Measurements from ENCODE around the gene TMEM145.
A peak's percentile ranks its signal among the peaks of the same experiment; 100 is the strongest.

The TMEM145 gene

DNA sequence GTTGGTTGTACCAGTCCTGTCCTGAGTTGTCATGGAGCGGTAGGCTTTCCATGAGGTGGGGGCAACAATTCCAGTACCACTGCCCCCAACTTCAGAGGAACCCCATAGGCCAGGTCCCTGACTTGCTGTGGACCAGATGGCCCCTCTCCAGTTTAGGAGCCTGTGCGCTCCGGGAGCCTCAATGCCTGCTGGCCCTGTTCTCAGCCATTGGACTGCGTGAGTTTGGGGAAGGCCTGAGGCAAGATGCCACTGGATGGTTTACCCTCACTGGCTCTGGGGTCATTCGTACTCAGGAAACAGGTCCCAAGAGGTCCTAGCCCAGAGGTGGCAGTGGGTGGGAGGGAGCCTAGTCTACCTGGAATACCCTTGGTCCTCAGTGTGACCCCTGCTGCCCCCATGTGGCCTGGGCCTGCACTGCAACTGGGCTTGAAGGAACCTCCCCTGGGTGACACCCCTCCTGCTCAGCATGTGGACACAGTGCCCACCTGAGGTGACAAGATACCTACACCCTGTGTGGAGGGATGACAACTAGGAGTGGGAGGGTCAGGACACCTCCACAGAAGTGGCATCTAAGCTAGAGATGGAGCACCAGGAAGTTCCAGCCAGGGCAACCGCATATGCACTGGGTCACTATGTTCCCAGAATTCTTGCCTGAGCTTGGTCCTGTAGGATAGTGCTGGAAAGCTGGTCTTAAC, 17.1 kb upstream of the TMEM145 start:
- no peak overlapping the region for H3K4me3 ChIP-seq (ENCODE audit: low read depth, low read length)
- in situ Hi-C loops (cut with HindIII; ENCODE audit: low sequenced_read_pairs) = no loop called here
- TF ChIP-seq, protein P1, sequence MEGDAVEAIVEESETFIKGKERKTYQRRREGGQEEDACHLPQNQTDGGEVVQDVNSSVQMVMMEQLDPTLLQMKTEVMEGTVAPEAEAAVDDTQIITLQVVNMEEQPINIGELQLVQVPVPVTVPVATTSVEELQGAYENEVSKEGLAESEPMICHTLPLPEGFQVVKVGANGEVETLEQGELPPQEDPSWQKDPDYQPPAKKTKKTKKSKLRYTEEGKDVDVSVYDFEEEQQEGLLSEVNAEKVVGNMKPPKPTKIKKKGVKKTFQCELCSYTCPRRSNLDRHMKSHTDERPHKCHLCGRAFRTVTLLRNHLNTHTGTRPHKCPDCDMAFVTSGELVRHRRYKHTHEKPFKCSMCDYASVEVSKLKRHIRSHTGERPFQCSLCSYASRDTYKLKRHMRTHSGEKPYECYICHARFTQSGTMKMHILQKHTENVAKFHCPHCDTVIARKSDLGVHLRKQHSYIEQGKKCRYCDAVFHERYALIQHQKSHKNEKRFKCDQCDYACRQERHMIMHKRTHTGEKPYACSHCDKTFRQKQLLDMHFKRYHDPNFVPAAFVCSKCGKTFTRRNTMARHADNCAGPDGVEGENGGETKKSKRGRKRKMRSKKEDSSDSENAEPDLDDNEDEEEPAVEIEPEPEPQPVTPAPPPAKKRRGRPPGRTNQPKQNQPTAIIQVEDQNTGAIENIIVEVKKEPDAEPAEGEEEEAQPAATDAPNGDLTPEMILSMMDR (IDR thresholded peaks at IDR 0.05; ENCODE audit: low read depth, low read length) = peak; percentile 96
- peak; percentile 54 for DNase-seq (ENCODE audit: low read depth, low spot score)

DNA sequence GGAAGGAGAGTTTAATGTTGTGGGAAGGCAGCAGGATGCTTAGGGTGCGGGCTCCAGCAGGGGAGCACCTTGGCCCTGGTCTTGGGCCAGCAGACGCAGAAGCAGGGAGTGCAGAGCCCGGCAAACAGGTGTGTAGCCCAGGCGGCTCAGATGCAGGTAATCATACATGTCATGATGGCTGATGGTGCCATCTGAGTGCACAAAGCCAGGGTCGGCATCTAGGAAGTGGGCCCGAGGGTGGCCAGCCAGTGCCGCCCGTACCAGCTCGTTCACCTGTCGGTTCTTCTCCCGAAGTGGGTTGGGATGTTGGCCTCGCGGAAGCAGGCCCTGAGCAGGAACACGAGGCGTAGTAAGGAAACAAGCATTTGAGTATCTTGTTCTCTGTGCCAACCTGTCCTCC, 16.1 kb upstream of the TMEM145 start:
- in situ Hi-C loops (cut with HindIII; ENCODE audit: low sequenced_read_pairs) = no loop called here
- H3K4me3 ChIP-seq (ENCODE audit: low read depth, low read length) = no peak overlapping the region
- DNase-seq (ENCODE audit: low read depth, low spot score) = no peak
- TF ChIP-seq, protein P1 (IDR thresholded peaks at IDR 0.05; ENCODE audit: low read depth, low read length) = no peak

DNA sequence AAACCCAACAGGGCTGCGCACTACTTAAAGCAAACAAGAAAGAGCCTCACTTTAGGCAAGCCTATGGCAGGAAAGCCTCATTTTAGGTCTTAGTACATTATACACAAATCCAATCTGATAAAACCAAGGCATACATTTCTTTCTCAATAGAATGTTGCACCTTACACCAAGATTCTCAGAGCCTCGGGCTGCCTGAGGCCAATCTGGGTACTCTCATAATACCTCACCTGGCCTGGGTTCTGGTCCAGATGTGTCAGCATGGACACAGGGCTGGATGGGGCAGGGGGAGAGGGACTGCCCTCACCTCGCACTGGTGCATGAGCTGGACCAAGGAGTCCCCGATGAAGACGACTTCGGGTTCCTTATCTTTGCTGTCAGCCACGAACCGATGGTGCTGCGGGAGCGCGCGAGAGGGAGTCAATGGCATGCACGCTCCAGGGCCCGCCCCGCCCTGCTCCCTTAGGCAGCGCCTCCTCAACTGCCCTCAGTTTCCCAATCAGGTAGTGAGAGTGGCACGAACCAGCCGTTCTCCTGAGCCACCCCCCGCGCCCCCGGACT, 11.4 kb upstream of the TMEM145 start, which contains the start of gene PRR19:
Gene PRR19 (plus strand): TSS at position 487 of the 558 bp plus-strand sequence. CDS start 7,453 bp downstream, outside the sequence.
- no peak for DNase-seq (ENCODE audit: low read depth, low spot score)
- H3K4me3 ChIP-seq (ENCODE audit: low read depth, low read length) = peak within 1 kb of the TSS; percentile 82
- TF ChIP-seq, protein P1 (IDR thresholded peaks at IDR 0.05; ENCODE audit: low read depth, low read length) = no peak
- in situ Hi-C loops (cut with HindIII; ENCODE audit: low sequenced_read_pairs) = no loop called here

DNA sequence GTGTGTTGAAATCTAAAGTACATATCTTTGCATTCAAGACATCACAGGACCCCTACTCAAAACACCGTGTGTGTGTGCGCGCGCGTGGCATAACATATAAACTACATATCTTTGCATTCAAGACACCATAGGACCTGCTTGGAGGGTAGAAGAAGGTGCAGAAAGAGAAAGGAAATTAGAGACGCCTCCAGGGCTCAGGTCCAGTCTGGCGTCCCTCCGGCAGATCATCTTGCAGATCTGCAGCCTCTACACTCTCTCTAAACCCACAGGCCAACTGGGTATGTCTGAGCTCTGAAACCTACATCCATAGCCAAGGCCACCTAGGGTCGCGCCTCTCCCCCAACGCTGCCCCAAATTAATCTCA, 10.0 kb upstream of the TMEM145 start:
- in situ Hi-C loops (cut with HindIII; ENCODE audit: low sequenced_read_pairs) = no loop called here
- H3K4me3 ChIP-seq (ENCODE audit: low read depth, low read length) = peak overlapping the region; percentile 82
- TF ChIP-seq, protein P1 (IDR thresholded peaks at IDR 0.05; ENCODE audit: low read depth, low read length) = no peak
- DNase-seq (ENCODE audit: low read depth, low spot score) = no peak

DNA sequence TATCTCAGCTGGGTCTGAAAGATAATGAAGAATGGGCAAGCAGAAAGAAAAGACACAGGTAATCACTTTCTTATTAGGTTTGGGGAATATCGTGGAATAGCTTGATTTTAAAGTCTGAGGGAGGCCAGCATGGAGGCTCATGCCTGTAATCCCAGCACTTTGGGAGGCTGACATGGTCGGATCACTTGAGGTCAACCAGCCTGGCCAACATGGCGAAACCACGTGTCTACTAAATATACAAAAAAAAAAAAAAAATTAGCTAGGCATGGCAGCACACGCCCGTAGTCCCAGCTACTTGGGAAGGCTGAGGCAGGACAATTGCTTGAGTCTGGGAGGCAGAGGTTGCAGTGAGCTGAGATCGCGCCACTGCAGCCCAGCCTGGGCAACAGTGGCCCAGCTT, 9.2 kb upstream of the TMEM145 start:
- in situ Hi-C loops (cut with HindIII; ENCODE audit: low sequenced_read_pairs) = no loop called here
- H3K4me3 ChIP-seq (ENCODE audit: low read depth, low read length) = no peak overlapping the region
- no peak for DNase-seq (ENCODE audit: low read depth, low spot score)
- TF ChIP-seq, protein P1 (IDR thresholded peaks at IDR 0.05; ENCODE audit: low read depth, low read length) = no peak

DNA sequence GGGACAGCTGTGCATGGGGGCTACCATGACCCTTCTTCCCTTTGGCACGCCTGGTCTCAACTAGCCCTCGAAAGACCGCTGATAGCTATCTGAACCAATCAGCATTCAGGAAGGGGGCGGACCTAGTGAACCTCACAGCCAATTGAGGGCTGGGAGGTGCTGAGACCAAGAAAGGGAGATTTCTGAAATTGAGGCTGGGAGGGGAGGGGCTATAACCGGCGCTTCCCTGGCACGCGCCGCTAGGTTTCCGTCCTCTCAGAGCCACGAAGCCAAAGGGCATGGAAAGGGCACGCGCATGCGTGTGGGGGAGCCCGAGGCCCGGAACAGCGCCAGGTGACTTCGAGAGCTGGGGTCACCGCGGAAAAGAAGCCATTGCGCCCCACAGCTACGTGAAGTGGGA, 6.5 kb upstream of the TMEM145 start:
- H3K4me3 ChIP-seq (ENCODE audit: low read depth, low read length) = no peak overlapping the region
- DNase-seq (ENCODE audit: low read depth, low spot score) = no peak
- in situ Hi-C loops (cut with HindIII; ENCODE audit: low sequenced_read_pairs) = no loop called here

More for the DNA sequence above, 6.5 kb upstream of the TMEM145 start:
- TF ChIP-seq, protein P1 (IDR thresholded peaks at IDR 0.05; ENCODE audit: low read depth, low read length) = no peak
